ENCODE measurements around the gene LCNL1.

DNA sequence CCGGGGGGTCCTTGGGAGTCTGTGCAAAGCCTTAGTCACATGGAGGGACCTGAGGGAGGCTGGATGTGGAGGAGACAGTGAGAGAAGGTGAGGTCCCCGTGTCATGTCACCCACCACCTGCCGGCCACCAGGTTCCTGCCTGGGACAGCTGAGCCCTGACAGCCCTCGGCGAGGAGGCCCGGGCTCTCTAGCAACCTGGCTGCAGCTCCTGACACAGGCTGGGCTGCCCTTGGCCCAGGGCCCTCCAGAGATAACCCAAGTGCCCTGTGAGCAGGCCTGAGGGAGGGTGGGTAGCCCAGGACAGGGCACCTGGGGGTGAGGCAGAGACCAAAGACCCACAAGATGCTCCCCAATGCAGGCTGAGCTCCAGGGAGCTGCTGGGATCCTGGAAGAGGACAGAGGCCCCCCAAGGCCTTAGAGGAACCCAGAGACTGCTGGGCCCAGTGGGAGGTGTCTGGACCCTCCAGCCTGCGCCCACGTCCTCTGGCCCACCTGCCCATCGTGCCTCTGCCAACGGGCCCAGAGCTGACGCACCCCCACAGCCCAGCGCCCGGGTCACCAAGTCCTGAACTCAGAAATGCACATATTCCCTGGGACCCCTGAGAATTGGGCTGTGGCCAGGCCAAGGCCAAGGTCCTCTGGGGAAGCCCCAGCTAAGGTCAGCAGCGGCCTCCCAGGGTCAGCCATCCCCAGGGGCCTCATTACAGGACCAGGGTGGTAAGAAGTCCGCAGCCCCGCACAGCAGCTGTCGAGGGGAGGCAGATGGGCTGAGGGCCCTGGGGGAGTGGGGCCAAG, 14.3 kb upstream of the LCNL1 start:
- TF ChIP-seq EZH2 (IDR thresholded peaks at IDR 0.05; ENCODE audit: borderline replicate concordance, insufficient read depth, low read depth, low read length, poor library complexity, severe bottlenecking) = no peak
- TF ChIP-seq CTCF (IDR thresholded peaks at IDR 0.05) = no peak
